GM19372 (cell line): Measurements from ENCODE around the gene COL23A1.

ENCODE experiments used
- ATAC-seq: cut with Tn5 transposase; IDR thresholded peaks from one replicate; pipeline ENCODE4 v1.9.1; 2021; ENCODE audit warnings: mild to moderate bottlenecking, low read depth, moderate library complexity; ENCODE audit not compliant: unreplicated experiment

The COL23A1 gene

GRCh38 chr5:178283520-178283919, 306.7 kb downstream of the COL23A1 start:
- no peak for ATAC-seq

DNA sequence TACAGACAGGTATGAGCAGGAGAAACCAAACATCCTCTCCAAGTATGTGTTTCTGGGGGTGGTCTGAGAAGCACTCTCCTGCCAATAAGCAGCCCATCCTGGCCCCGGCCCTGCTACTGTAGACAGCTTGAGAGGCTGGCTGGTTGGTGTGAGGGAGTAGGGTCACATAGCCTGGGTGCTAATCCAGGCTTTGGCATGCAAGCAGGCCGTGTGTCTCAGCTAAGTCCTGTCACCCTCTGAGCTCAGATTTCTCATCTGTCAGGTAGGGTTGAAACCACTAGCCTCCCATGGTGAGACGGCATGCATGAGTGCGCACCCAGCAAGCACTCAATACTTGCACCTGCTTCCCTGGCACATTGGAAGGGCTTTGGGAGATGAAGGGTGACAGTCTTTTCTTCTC, 307.8 kb downstream of the COL23A1 start:
- no peak for ATAC-seq

DNA sequence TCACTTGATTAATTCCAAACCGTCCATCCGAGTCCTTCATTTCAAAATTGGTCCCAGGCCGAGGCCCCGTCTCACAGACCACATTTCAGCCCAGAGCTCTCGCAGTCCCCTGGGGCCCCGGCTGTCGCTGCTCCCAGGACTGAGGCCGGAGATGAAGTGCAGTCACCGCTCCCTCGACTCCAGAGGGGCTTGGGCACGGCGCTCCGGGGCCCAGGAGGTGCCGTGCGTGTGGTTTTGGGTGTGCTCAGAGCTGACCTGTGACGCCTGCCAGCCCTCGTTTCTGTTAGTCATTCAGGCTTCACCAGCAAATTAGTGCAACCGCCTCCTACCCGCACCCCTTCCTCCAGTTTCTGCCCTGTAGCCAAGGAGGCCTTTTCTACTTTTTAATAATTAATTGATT, 308.9 kb downstream of the COL23A1 start:
- ATAC-seq, result no peak

- no peak for ATAC-seq
Observed at GRCh38 chr5:178280631-178281030, 309.6 kb downstream of the COL23A1 start.

- no peak for ATAC-seq
Observed at GRCh38 chr5:178279723-178280438, 310.3 kb downstream of the COL23A1 start.

DNA sequence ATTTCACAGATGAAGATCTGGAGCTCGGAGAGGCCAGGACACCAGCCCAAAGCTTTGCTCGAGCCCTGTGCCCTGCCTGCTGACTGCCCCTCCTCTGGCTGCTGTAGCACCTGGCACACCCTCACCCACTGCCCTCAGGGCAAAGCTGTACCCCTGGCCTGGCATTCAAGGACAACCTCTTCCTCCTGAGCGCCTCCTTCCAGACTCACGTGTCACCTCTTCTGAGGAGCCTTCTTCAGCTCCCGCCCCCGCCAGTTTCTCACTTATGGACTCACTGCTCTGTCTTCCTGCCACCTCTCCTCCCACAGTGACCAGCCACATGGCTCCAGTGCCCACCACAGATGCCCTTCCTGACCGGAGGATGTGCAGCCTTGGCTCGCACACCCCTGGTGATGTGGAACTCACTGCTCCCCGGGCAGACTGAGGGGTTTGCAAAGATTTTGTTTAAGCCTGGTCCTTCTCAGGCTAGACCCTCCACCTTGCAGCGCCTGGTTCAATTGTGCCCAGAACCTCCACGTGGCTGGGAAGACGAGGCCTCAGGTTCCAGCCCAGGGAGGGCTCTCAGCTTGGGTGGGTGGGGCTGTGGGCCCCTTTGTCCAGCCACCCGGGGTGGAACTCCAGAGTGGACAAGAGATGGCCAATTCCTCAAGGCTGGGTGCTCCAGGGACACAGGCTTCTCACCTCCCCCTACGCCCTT, 311.0 kb downstream of the COL23A1 start:
- ATAC-seq, result no peak

DNA sequence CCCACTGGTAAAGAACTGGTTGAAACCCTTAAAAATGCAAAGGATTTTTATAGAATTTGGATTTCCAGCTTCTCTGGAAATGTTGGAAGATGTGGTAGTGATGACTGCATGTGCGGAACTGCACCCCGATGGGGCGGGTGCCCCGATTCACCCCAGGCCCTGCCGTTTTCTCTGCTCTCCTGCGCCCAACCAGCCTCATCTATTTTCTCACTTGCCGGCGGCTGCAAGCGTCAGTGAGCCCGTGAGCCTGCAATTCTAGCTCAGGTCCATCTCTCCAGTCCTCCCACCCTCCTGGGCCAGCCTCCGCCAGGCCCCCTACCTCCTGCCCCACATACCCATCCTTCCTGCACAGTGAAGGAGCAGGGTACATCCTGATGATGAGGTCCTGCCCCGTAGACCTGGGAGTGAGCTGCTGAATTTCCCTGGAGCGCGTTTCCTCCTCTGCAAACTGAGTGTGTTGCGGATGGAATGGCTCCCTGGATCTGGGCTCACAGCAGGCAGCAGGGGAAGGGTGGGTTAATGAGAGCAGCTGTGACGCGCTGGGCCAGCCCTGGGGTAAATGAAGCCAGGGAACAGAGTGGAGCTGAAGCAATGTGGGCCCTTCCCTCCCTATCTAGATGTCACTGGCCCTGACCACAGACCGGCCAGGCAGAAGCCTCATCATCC, 311.7 kb downstream of the COL23A1 start:
- ATAC-seq, result no peak

DNA sequence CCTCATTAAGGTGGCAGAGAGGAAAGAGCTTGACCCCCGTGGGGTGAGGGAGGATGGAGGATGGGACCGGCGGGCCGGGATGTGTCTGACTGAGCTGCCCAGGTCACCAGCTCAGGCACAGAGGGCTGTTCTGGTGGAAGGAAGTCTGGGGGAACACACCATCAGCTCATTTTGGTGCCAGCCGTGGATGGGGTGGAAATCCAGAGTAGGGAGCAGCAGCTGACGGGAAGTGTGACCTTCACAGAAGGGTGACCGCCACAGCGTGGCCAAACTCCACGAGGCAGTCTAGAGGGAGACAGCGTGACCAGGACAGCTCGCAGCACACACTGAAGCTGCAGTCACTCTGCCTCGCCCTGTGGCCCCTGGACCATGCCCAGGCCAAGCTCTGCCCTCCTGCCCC, 312.3 kb downstream of the COL23A1 start:
- no peak for ATAC-seq

DNA sequence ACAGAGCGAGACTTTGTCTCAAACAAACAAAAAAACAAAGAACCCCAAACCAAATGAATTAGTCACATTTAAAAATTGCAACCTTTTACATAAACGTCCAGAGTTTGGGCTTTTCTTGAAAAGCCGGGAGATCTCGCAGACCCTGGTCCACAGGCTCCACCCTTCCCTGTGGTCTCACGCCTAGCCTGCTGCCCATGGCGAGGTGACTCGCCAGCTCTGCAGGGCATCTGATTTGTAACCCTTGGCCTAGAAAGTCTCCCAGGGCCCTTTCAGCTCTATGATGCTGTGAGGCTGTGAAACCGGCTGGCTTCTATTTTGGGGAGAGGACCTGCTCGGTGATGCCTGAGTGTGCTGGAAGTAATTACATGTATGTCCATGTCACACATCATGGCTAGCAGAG, 312.8 kb downstream of the COL23A1 start:
- ATAC-seq, result no peak

DNA sequence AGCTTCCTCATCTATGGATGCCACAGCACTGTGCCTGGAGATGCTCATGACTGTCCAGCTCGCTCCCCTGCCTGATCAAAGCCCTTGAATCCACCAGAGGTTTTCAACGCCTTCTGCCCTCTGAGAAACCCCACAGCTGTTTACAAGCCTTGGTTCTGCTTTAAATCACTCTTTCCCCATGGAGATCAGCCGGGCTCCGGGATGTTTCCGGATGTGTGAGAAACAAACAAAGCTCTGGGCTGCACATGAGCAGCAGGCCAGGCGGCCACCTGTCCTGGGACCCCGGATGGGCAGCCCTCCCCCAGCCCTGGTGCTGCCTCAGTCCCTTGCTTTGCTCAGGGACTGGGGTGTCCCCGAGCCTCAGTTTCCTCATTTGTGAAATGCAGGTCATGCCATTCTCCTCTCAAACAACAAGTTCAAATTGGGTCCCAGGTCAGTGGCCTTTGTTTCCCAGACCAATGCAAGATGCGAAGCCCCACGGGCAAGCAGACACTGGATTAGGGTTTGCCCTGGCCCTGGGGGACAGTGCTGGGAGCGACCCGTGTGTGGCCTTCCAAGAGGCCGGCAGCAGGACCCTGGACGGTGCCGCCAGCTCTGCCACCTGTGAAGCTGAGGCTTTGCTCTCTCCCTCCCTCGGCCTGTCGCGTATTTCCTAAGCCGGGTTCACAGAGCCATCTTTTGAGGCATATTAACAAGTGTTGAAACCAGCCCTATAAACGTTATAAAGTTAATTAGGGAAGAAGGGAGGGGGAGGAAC, 315.2 kb downstream of the COL23A1 start:
- no peak for ATAC-seq

GRCh38 chr5:178273665-178274541, 316.3 kb downstream of the COL23A1 start:
- no peak for ATAC-seq

DNA sequence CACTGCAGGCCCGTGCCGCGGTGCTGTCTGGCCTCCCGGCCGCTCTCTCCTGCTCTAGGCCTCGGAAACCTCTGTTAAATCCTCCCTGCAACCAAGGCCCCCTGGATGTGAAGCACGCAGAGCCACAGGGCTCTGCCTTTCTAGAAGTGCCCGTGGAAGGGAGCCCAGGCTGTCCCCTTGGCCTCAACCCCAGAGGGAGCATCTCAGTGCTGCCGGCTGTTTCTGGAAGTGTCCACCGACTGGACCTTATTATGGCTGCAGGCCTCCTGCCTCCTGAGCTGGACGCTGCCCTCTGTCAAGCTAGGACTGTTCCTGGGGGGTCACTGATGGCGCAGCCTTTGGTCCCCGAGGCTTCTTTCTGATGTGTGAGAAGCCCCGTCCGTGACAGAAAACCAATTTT, 317.2 kb downstream of the COL23A1 start:
- no peak for ATAC-seq

GRCh38 chr5:178272591-178272990, 317.6 kb downstream of the COL23A1 start:
- no peak for ATAC-seq

GRCh38 chr5:178271726-178272479, 318.3 kb downstream of the COL23A1 start:
- ATAC-seq, result no peak

- ATAC-seq, result no peak
Observed at GRCh38 chr5:178271231-178271630, 319.0 kb downstream of the COL23A1 start.

DNA sequence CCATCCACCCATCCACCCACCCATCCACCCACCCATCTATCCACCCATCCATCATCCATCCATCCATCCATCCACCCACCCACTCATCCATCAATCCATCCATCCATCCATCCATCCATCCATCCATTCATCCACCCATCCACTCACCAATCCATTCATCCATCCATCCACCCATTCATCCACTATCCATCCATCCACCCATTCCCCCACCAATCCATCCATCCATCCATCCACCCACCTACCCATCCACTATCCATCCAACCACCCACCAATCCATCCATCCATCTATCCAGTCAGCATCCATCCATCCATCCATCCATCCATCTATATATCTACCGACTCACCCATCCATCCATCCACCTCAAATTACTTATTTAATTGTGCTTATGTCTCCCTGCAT, 320.7 kb downstream of the COL23A1 start:
- ATAC-seq, result no peak

GRCh38 chr5:178267876-178268275, 322.3 kb downstream of the COL23A1 start:
- no peak for ATAC-seq

- ATAC-seq, result no peak
Observed at GRCh38 chr5:178267245-178267644, 322.9 kb downstream of the COL23A1 start.

DNA sequence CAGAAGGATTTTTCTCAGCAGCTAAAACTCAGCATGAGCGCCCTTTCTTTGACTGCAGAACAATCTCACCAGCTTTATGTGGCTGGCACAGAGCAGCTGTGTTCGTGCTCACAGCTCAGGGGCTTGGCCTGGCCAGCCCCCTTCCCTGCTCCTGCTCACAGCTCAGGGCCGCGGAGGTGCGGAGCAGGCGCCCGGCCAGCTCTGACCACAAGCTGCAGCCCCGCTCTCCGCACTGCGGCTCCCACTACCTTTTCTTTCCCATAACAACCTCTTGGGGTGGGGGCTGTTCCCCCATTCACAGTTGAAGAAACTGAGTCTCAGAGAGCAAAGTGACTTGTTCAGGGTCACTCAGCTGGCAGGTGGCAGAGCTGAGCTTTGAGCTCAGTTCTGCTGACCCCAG, 323.6 kb downstream of the COL23A1 start:
- ATAC-seq, result no peak
